Measurements from ENCODE around the gene GPD1. TPM values are rescaled to one million over a fixed set of nuclear protein-coding genes. Genes with fewer than 3 reads are reported as not detected.

The GPD1 gene
- total RNA-seq, 1 donor = not detected

GRCh38 chr12:50100561-50100960 is 3.2 kb upstream of the GPD1 start:
- Histone ChIP-seq H3K79me2 (ENCODE audit: insufficient read depth, low read length) (no peaks in the 10 kb centered on the region), H3K9me3 (ENCODE audit: low read depth, low read length) (no peaks in the 10 kb centered on the region), H3K36me3 (ENCODE audit: insufficient read depth, low read length) (peaks cover 43% of the 10 kb centered on the region), H3K27me3 (ENCODE audit: insufficient read depth, low read length) (no peaks in the 10 kb centered on the region), H2AFZ (ENCODE audit: low read length) (no peak overlapping the region), H4K20me1 (ENCODE audit: insufficient read depth, low read length) (peaks cover 3% of the 10 kb centered on the region), H3K27ac (ENCODE audit: low read depth, low read length) (no peak overlapping the region), H3K4me2 (ENCODE audit: insufficient read depth, low read length) (no peak overlapping the region), H3K4me1 (ENCODE audit: insufficient read depth, low read length) (peaks cover 18% of the 10 kb centered on the region), H3K4me3 (ENCODE audit: insufficient read depth, low read length) (no peak overlapping the region)
- DNase-seq (ENCODE audit: insufficient read length, low spot score, missing footprints) = no peak
- TF ChIP-seq CTCF (IDR thresholded peaks at IDR 0.05; ENCODE audit: extremely low read depth, low read depth, low read length) = no peak

- Histone ChIP-seq H4K20me1 (ENCODE audit: insufficient read depth, low read length) (no peaks in the 10 kb centered on the region), H3K36me3 (ENCODE audit: insufficient read depth, low read length) (peaks cover 32% of the 10 kb centered on the region), H3K27ac (ENCODE audit: low read depth, low read length) (no peak overlapping the region), H3K4me3 (ENCODE audit: insufficient read depth, low read length) (no peak overlapping the region), H3K27me3 (ENCODE audit: insufficient read depth, low read length) (no peaks in the 10 kb centered on the region), H3K9me3 (ENCODE audit: low read depth, low read length) (no peaks in the 10 kb centered on the region), H3K79me2 (ENCODE audit: insufficient read depth, low read length) (no peaks in the 10 kb centered on the region), H3K4me1 (ENCODE audit: insufficient read depth, low read length) (peaks cover 18% of the 10 kb centered on the region), H3K4me2 (ENCODE audit: insufficient read depth, low read length) (no peak overlapping the region), H2AFZ (ENCODE audit: low read length) (no peak overlapping the region)
- peak; percentile 90 for DNase-seq (ENCODE audit: insufficient read length, low spot score, missing footprints)
- peak; percentile 58 for TF ChIP-seq CTCF (IDR thresholded peaks at IDR 0.05; ENCODE audit: extremely low read depth, low read depth, low read length)
Observed at GRCh38 chr12:50101663-50102062, 2.1 kb upstream of the GPD1 start.

DNA sequence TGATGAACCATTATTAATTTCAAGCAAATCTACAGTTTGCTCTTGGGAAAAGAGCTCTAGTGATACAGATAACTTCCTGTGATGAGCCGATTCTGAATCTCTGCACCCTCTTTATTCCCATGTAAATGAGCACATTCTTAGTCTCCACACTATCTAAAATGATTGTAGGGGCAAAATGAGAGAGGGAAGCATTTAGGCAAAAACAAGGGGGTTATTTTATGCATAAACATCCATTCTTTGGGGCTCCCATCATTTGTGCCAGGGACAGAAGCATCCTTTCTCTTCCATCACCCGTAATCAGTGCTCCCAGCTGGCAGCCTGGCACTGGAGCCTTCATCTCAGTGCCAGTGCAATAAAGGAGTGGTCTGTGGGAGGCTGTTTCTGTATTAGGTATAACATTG is 1.7 kb upstream of the GPD1 start:
- Histone ChIP-seq H3K4me3 (ENCODE audit: insufficient read depth, low read length) (no peak overlapping the region), H3K9me3 (ENCODE audit: low read depth, low read length) (no peaks in the 10 kb centered on the region), H4K20me1 (ENCODE audit: insufficient read depth, low read length) (no peaks in the 10 kb centered on the region), H3K4me2 (ENCODE audit: insufficient read depth, low read length) (no peak overlapping the region), H3K27me3 (ENCODE audit: insufficient read depth, low read length) (no peaks in the 10 kb centered on the region), H3K4me1 (ENCODE audit: insufficient read depth, low read length) (peaks cover 18% of the 10 kb centered on the region), H3K27ac (ENCODE audit: low read depth, low read length) (no peak overlapping the region), H3K36me3 (ENCODE audit: insufficient read depth, low read length) (peaks cover 28% of the 10 kb centered on the region), H2AFZ (ENCODE audit: low read length) (no peak overlapping the region), H3K79me2 (ENCODE audit: insufficient read depth, low read length) (no peaks in the 10 kb centered on the region)
- TF ChIP-seq CTCF (IDR thresholded peaks at IDR 0.05; ENCODE audit: extremely low read depth, low read depth, low read length) = no peak
- DNase-seq (ENCODE audit: insufficient read length, low spot score, missing footprints) = no peak

- H3K79me2 ChIP-seq (ENCODE audit: insufficient read depth, low read length) = no peaks in the 10 kb centered on the region
- H3K27me3 ChIP-seq (ENCODE audit: insufficient read depth, low read length) = no peaks in the 10 kb centered on the region
Observed at GRCh38 chr12:50102646-50103309, 1.0 kb upstream of the GPD1 start.

More at GRCh38 chr12:50102646-50103309, 1.0 kb upstream of the GPD1 start:
- Histone ChIP-seq H4K20me1 (ENCODE audit: insufficient read depth, low read length) (no peaks in the 10 kb centered on the region), H3K36me3 (ENCODE audit: insufficient read depth, low read length) (peaks cover 24% of the 10 kb centered on the region), H3K4me1 (ENCODE audit: insufficient read depth, low read length) (peaks cover 18% of the 10 kb centered on the region), H3K4me2 (ENCODE audit: insufficient read depth, low read length) (no peak overlapping the region), H3K9me3 (ENCODE audit: low read depth, low read length) (no peaks in the 10 kb centered on the region), H3K27ac (ENCODE audit: low read depth, low read length) (no peak overlapping the region), H2AFZ (ENCODE audit: low read length) (no peak overlapping the region), H3K4me3 (ENCODE audit: insufficient read depth, low read length) (no peak overlapping the region)
- no peak for DNase-seq (ENCODE audit: insufficient read length, low spot score, missing footprints)
- no peak for TF ChIP-seq CTCF (IDR thresholded peaks at IDR 0.05; ENCODE audit: extremely low read depth, low read depth, low read length)

Measured in osteoblast (primary cell).